Cardiac muscle cell (in vitro differentiated cells and primary cell): ENCODE measurements around the gene BFSP2. TPM values are rescaled to one million over a fixed set of nuclear protein-coding genes. Genes with fewer than 3 reads are reported as not detected.
A peak's percentile ranks its signal among the peaks of the same experiment; 100 is the strongest.
"Not testable (repeated sequence)": the region's sequence is repeated elsewhere in the genome, so short reads cannot be mapped to it uniquely, and the experiment has no call there.

Experiments
- DNase-seq, 2 donors: peaks; one replicate each; pipeline versions ENCODE4 v3.0.0 to v3.0.0-alpha.2; 2010 to 2017; ENCODE audit warnings: low read depth in 1 of 2, low spot score in 1 of 2
- H3K27ac ChIP-seq: fragments of 200-600 bp; sonication (generic); 2 replicates; pipeline ENCODE4 v1.5.1; 2016
- H3K27me3 ChIP-seq: fragments of 200-600 bp; sonication (generic); 2 replicates; pipeline ENCODE4 v1.6.0; 2016; ENCODE audit warnings: control low read depth
- H3K36me3 ChIP-seq: fragments of 200-600 bp; sonication (generic); 2 replicates; pipeline ENCODE4 v1.5.1; 2016; ENCODE audit warnings: control low read depth
- H3K4me1 ChIP-seq: fragments of 200-600 bp; sonication (generic); 2 replicates; pipeline ENCODE4 v1.8.1; 2017; ENCODE audit warnings: low read depth, mild to moderate bottlenecking, mixed run types
- H3K4me3 ChIP-seq: fragments of 200-600 bp; sonication (generic); 2 replicates; pipeline ENCODE4 v1.5.1; 2016; ENCODE audit warnings: mild to moderate bottlenecking
- H3K9me3 ChIP-seq: fragments of 200-600 bp; sonication (generic); 2 replicates; pipeline ENCODE4 v1.5.1; 2017; ENCODE audit warnings: low read depth, mild to moderate bottlenecking, control low read depth
- polyA plus RNA-seq: library from polyadenylated mRNA; unstranded; fragments of >200 nt; fragmentation: Nextera tagmentation; extraction: Ambion mirVana; gene quantifications from 2 replicates; pipeline ENCODE4 v1.2.1, GENCODE V29; 2016
- total RNA-seq: library from RNA; depleted of rRNA; stranded (reverse); fragments of >200 nt; gene quantifications from 2 replicates; pipeline ENCODE4 v1.2.3, GENCODE V29; 2016
- TF ChIP-seq, protein P1 (sequence below): IDR thresholded peaks from 2 replicates; pipeline ENCODE4 v1.5.1; 2012; ENCODE audit warnings: low read depth, mild to moderate bottlenecking, low read length

Gene BFSP2
- total and polyA plus RNA-seq, 2 experiments from 2014 or later, result not detected

- TF ChIP-seq, protein P1, sequence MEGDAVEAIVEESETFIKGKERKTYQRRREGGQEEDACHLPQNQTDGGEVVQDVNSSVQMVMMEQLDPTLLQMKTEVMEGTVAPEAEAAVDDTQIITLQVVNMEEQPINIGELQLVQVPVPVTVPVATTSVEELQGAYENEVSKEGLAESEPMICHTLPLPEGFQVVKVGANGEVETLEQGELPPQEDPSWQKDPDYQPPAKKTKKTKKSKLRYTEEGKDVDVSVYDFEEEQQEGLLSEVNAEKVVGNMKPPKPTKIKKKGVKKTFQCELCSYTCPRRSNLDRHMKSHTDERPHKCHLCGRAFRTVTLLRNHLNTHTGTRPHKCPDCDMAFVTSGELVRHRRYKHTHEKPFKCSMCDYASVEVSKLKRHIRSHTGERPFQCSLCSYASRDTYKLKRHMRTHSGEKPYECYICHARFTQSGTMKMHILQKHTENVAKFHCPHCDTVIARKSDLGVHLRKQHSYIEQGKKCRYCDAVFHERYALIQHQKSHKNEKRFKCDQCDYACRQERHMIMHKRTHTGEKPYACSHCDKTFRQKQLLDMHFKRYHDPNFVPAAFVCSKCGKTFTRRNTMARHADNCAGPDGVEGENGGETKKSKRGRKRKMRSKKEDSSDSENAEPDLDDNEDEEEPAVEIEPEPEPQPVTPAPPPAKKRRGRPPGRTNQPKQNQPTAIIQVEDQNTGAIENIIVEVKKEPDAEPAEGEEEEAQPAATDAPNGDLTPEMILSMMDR, result no peak
- no peak overlapping the region for H3K4me3 ChIP-seq
- H3K27me3 ChIP-seq, result peaks cover 11% of the 10 kb centered on the region
- DNase-seq, result no peak
- no peaks in the 10 kb centered on the region for H3K4me1 ChIP-seq
- no peaks in the 10 kb centered on the region for H3K9me3 ChIP-seq
- no peaks in the 10 kb centered on the region for H3K36me3 ChIP-seq
- H3K27ac ChIP-seq, result no peak overlapping the region
Observed at GRCh38 chr3:133472889-133473288, 73.0 kb downstream of the BFSP2 start.

- H3K36me3 ChIP-seq, DNase-seq, H3K27ac ChIP-seq, H3K4me1 ChIP-seq, H3K9me3 ChIP-seq, H3K4me3 ChIP-seq: not testable (repeated sequence)
- peaks cover 11% of the 10 kb centered on the region for H3K27me3 ChIP-seq
Observed at GRCh38 chr3:133473472-133474191, 73.8 kb downstream of the BFSP2 start.

DNA sequence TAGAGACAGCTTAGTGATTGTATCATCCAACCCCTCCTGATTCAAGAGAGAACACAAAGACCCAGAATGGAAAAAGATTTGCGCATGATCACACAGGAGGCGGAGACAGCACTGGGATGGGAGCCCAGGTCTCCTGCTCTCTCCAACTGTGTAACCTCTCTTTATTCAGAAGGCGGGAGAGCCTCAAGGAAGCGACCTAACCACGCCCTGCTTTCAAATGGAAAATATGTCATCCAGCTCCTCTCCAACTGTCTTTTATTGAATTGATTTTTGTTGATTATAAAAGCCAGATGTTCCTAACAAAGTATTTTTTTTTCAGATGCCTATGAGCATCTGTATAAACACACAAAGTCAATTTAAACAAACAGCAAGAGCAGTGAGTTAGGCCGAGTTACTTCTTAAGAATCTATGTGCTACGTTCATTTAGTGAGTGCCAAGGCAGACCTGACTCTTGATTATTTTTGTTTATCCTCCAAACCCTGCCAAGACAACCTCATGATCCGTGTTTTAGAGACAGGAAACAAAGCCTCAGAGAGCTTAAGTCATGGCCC is 74.5 kb downstream of the BFSP2 start:
- H3K4me1 ChIP-seq, result no peaks in the 10 kb centered on the region
- H3K36me3 ChIP-seq, result no peaks in the 10 kb centered on the region

DNA sequence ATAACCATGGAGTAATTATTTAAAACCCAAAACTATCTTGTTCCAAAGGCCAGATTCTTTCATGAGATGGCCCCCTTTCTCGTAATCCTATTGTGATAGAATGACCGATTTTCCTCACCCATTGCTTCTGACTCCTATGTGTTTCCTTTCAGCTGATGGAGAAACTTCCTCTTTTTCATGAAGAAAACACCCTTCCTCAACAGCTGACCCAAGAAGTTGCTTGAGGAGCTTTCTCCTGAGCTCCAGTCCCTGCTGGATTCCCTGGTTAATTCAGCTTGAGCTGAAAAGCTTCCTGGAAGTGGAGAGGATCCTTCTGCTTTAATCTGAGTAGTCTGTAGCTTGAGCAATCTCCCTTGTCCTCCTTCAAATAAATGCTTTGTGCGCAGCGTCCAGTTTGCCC is 75.0 kb downstream of the BFSP2 start:
- H3K4me1 ChIP-seq, result no peaks in the 10 kb centered on the region

More for the DNA sequence above, 74.5 kb downstream of the BFSP2 start:
- TF ChIP-seq, protein P1, result no peak
- Histone ChIP-seq H3K9me3 (no peaks in the 10 kb centered on the region), H3K27ac (no peak overlapping the region), H3K27me3 (peaks cover 11% of the 10 kb centered on the region), H3K4me3 (no peak overlapping the region)
- DNase-seq, result peak in 1 of 2 donors; percentile 56

DNA sequence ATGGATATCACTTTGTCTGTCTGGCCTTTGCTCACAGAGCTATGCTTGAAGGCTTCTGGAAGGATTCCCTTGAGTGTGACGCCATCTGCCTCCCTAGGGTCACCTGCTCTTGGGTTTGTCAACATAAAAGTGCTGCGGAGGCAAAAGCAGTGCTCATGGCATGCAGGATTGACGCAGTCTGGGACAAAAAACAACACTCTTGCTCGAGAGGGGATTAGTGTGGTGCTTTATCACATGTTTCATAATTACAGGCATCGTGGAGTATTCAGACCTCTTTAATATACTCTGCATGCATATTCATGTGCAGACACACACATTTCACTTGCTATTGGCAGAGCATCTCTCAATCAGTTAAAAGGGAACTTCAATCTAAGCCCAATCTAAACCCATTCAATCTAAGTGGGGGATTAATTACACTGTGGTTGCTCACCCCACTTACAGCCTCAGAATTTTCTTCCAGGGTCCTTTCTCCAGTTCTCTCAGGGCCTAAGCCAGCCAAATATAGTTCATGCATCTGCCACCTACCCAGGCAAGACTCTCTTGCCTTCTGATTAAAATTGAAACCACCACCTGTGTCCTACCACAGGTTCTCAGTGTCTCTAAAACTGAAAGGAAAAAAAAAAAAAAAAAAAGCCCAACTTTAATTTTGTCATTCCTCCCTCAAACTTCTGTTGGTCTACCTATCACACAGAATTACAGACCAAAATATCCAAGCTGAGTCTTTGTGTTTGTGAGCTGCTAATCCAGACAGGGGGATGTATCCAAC is 75.6 kb downstream of the BFSP2 start:
- Histone ChIP-seq H3K27me3 (peaks cover 10% of the 10 kb centered on the region), H3K4me1 (no peaks in the 10 kb centered on the region), H3K9me3 (no peaks in the 10 kb centered on the region), H3K36me3 (no peaks in the 10 kb centered on the region), H3K27ac (no peak overlapping the region), H3K4me3 (no peak overlapping the region)
- TF ChIP-seq, protein P1, result no peak
- no peak for DNase-seq

More for the DNA sequence above, 75.0 kb downstream of the BFSP2 start:
- TF ChIP-seq, protein P1, result no peak
- no peak overlapping the region for H3K27ac ChIP-seq
- peaks cover 11% of the 10 kb centered on the region for H3K27me3 ChIP-seq
- no peaks in the 10 kb centered on the region for H3K36me3 ChIP-seq
- no peak for DNase-seq
- H3K9me3 ChIP-seq, result no peaks in the 10 kb centered on the region
- H3K4me3 ChIP-seq, result no peak overlapping the region

DNA sequence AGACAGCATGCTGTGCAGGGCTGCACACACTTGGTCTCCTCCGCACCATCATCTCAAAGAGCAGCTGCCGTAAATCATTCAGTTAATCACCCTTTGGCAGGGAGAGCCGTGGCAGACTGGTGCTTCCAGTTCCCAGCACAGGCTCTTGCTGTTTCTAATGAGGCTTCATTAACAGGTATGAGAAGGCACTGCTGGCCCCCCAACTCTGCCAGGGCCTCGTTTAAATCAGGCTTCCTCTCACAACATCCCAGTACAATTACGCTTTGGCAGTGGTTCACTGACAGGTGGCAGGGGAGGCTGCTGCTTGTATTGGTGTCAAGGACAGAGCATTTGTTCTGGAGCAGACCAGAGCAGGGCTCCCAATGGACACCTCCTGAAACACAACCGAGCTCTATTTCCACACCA is 77.1 kb downstream of the BFSP2 start:
- no peaks in the 10 kb centered on the region for H3K36me3 ChIP-seq
- H3K27me3 ChIP-seq, result peaks cover 2% of the 10 kb centered on the region
- DNase-seq, result no peak
- H3K9me3 ChIP-seq, result no peaks in the 10 kb centered on the region
- H3K4me1 ChIP-seq, result no peaks in the 10 kb centered on the region
- no peak overlapping the region for H3K4me3 ChIP-seq
- H3K27ac ChIP-seq, result no peak overlapping the region
- TF ChIP-seq, protein P1, result no peak
